SJCRH30 (cell line): ENCODE measurements around the gene MTMR4. TPM values are rescaled to one million over a fixed set of nuclear protein-coding genes. Genes with fewer than 3 reads are reported as not detected.
A peak's percentile ranks its signal among the peaks of the same experiment; 100 is the strongest.
"Not testable (repeated sequence)": the region's sequence is repeated elsewhere in the genome, so short reads cannot be mapped to it uniquely, and the experiment has no call there.

ENCODE experiments used
- DNase-seq, 2 experiments: peaks; one replicate each; pipeline ENCODE4 v3.0.0-alpha.2; 2015 to 2020
- H3K27ac ChIP-seq: fragments of 250-450 bp; sonication (Bioruptor Pico); 2 replicates; pipeline ENCODE4 v1.5.1; 2020; ENCODE audit warnings: mild to moderate bottlenecking, moderate library complexity
- H3K27me3 ChIP-seq: fragments of 250-450 bp; sonication (Bioruptor Pico); 2 replicates; pipeline ENCODE4 v1.5.1; 2020; ENCODE audit warnings: mild to moderate bottlenecking, moderate library complexity
- H3K36me3 ChIP-seq: fragments of 250-450 bp; sonication (Bioruptor Pico); 2 replicates; pipeline ENCODE4 v1.5.1; 2020; ENCODE audit warnings: mild to moderate bottlenecking, moderate library complexity
- H3K4me1 ChIP-seq: fragments of 250-450 bp; sonication (Bioruptor Pico); 2 replicates; pipeline ENCODE4 v1.5.1; 2020; ENCODE audit warnings: mild to moderate bottlenecking, moderate library complexity
- H3K4me3 ChIP-seq: fragments of 250-450 bp; sonication (Bioruptor Pico); 2 replicates; pipeline ENCODE4 v1.5.1; 2020; ENCODE audit warnings: mild to moderate bottlenecking, moderate library complexity
- H3K9me3 ChIP-seq: fragments of 250-450 bp; sonication (Bioruptor Pico); replicated peaks from 2 replicates; pipeline ENCODE4 v1.5.1; 2020; ENCODE audit warnings: mild to moderate bottlenecking, moderate library complexity
- total RNA-seq: library from RNA; depleted of rRNA; stranded (reverse); fragments of >200 nt; shearing (Covaris generic); gene quantifications from 2 replicates; pipeline ENCODE4 v1.2.3, GENCODE V29; 2014; rRNA removed

Gene MTMR4
- 37.3 and 42.2 TPM in 2 replicates for total RNA-seq

DNA sequence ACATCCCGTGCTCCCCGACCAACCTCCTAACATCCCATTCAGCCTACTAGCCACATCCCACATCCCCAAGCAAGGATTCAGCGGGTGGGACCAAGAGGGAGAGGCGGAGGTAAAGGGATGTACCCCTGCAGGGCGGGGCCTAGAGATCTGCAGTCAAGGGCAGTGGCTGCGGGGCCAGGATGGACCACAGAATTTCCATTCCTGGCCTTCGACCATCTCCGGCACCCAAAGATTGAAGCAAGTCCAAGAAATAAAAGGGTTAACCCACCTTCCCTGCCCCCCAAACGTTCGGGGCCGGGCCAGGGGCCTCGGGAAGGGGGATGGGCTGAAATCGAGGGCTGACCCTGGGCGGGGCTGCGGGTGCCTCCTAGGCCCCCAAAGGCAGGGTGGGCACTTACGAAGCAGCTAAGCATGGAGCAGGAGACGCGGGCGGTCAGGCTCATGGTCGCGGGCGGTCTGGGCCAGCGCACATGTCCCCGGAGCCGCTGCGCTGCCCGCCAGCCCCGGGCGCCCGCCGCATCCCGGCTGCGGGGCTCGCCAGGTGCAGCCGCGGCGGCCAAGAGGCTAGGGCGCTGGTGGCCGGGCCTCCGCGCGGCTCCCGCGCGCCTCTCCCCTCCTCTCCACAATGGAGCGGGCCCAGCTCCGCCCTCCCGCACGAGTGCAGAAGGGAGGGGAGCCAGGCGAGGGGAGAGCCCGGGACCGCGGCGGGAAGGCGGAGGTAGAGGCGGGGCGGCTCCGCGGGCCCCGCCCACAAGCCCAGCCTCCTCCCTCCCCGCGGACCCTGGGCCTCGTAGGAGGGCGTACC, at the start of gene MTMR4:
TSS of gene MTMR4 (minus strand) at position 674 of the 805 bp plus-strand sequence. CDS start at position 443, 231 bp downstream.
- H3K27me3 ChIP-seq, result no peaks in the 10 kb centered on the region
- DNase-seq, result peak; percentile 83 to 85
- peak within 1 kb of the TSS; percentile 59 for H3K27ac ChIP-seq
- peaks cover 9% of the 10 kb centered on the region; the same call in 1 of the 2 replicates for H3K4me1 ChIP-seq
- peaks cover 13% of the 10 kb centered on the region; the same call in 1 of the 2 replicates for H3K36me3 ChIP-seq
- peak within 1 kb of the TSS; percentile 84 for H3K4me3 ChIP-seq
- no peaks in the 10 kb centered on the region for H3K9me3 ChIP-seq

DNA sequence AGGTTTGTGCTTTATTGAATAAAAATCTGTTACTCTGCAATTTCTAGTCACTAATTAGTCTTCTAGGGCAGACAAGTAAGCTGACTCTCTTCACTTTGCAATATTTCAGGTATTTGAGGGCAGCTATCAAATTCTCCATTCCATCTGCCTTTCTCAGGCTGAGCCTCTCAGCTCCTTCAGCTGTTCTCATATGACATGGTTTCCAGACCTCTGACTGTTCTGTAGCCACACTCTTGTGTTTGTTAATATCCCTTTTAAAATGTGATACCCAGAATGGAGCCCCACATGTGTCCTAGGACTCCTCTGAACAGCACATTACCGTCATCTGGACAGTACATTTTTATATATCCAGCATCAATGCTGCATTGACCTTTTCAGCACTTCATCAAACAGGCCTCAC, 46.1 kb upstream of the MTMR4 start:
- no peak overlapping the region for H3K27ac ChIP-seq
- peak in 1 of 2 experiments; percentile 34 for DNase-seq

DNA sequence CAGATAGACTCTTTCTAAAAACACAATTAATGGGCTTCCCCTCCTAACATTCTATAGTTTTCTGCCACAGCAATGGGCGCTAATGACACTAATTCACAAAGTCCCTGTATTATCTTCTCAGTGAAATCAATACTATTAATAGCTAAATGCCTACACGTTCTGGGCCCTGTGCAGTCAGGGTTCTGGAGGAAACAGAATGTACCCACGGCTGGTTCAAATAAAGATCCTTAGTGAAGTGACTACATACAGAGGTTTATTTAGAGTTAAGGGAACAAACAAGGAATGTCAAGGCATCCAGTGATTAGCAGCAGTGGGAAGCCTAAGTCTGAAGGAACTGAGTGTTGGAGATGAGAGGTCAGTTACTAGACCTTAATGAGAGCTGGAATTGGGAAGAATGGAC, 43.5 kb upstream of the MTMR4 start:
- no peak for DNase-seq
- Histone ChIP-seq H3K36me3 (no peaks in the 10 kb centered on the region), H3K4me3 (no peak overlapping the region), H3K9me3 (no peaks in the 10 kb centered on the region), H3K4me1 (no peaks in the 10 kb centered on the region), H3K27me3 (no peaks in the 10 kb centered on the region), H3K27ac (no peak overlapping the region)

More for the DNA sequence above, 46.1 kb upstream of the MTMR4 start:
- Histone ChIP-seq H3K36me3 (no peaks in the 10 kb centered on the region), H3K4me1 (no peaks in the 10 kb centered on the region), H3K4me3 (no peak overlapping the region), H3K27me3 (no peaks in the 10 kb centered on the region), H3K9me3 (no peaks in the 10 kb centered on the region)

DNA sequence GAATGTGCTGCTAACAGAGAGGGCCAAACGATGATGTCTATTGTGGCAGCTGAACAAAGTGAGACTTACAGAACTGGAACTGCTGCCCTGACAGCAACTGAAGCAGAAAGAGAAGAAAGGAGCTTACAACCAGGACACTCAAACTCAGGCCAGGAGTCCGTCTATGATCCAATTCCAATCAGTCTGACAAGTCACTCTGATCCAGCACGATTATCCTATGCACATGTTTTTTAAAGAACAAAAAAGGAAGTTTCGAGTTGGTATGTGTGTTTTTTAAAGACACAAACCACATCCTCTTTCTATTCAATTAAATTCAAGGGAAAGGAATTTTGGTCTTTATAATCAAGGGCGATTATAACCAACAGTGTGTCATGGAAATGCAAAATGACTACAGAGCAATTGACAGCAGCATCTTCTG, 42.4 kb upstream of the MTMR4 start:
- no peaks in the 10 kb centered on the region for H3K36me3 ChIP-seq
- no peak for DNase-seq
- H3K9me3 ChIP-seq, result no peaks in the 10 kb centered on the region
- no peak overlapping the region for H3K27ac ChIP-seq
- H3K4me3 ChIP-seq, result no peak overlapping the region
- H3K27me3 ChIP-seq, result no peaks in the 10 kb centered on the region
- no peaks in the 10 kb centered on the region for H3K4me1 ChIP-seq

DNA sequence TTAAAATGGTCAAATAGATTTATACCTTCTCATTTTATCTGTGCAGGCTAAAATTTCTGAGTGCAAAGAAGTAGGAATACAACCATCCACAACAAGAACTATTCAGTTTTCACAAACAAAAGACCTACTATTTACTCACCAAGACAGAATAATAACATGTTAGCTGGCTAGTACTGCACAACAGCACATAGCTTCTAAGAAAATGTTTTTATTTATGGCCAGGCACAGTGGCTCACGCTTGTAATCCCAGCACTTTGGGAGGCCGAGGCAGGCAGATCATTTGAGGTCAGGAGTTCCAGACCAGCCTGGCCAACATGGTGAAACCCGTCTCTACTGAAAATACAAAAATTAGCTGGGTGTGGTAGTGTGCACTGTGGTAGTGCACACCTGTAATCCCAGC, 40.7 kb upstream of the MTMR4 start:
- H3K27ac ChIP-seq, H3K4me3 ChIP-seq, H3K9me3 ChIP-seq, H3K27me3 ChIP-seq, H3K4me1 ChIP-seq, DNase-seq, H3K36me3 ChIP-seq: not testable (repeated sequence)

DNA sequence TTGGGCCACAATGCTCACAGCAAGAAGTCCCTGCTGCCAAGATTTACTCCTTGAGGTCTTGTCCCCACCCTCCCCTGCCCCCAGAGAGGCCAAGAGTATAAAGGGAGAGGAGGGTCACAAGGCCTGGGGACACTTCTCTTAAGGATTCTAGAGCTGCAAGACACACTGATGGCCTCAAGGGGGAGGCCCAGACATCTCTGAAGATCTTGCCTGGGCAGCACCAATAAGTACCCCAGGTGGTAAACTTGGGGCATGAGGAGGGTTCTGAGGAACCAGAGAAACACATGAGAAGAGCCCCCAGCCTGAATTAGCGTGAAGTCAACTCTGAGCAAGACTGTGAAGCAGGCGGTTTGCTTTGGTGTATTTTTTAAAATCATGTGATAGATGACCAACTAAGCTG, 26.8 kb upstream of the MTMR4 start:
- no peak overlapping the region for H3K27ac ChIP-seq
- no peak for DNase-seq
- H3K4me1 ChIP-seq, result peaks cover 13% of the 10 kb centered on the region
- no peaks in the 10 kb centered on the region for H3K9me3 ChIP-seq
- no peaks in the 10 kb centered on the region for H3K36me3 ChIP-seq
- H3K27me3 ChIP-seq, result no peaks in the 10 kb centered on the region
- H3K4me3 ChIP-seq, result no peak overlapping the region

DNA sequence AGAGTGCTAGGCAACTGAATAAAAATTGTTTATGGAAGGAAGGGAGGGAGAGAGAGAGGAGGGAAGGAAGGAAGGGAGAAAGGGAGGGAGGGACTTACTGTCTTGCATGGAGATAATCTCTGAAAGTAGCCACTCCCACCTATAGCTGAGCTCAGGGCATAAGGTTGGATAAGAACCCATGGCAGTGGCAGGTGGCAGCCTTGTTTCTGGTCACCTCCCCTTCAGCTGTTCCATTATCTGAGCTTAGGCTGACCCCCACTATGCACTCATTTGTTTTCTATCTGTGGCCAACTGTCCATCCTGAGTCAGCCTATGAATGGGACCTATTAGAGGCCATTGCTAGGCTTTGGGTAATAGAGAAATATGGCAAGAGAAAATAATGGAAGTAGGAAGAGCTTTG, 25.3 kb upstream of the MTMR4 start:
- DNase-seq, result peak; percentile 38 to 60
- Histone ChIP-seq H3K27ac (no peak overlapping the region), H3K4me1 (peaks cover 29% of the 10 kb centered on the region), H3K27me3 (no peaks in the 10 kb centered on the region), H3K9me3 (no peaks in the 10 kb centered on the region), H3K36me3 (no peaks in the 10 kb centered on the region), H3K4me3 (no peak overlapping the region)

DNA sequence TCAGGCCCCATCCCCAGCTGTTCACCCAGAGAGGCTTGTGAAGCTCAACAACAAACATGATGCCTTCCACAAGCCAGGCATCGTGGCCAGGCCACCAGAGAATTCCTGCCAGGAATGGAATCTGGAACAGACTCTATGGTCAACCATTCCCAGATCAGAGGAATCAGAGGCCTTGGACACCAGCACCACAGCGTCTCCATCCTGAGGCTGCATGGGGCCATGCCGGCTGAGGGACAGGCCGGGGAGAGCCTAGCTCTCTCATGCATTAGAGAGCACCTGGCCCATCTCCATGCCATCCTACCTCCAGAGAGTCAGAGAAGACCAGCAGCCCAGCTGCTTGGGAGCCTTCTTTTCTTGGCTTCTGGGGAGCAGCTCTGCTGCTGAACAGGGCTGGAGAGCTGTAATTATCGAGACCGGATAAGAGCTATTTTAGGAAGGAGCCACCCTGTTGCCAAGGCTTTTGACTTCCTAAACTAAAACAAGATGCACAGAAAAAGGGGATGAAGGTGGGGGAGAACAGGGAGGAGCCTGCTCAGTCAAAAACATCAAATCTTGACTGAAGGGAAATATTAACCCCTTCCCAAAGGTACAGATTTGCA, 24.5 kb upstream of the MTMR4 start:
- Histone ChIP-seq H3K27ac (no peak overlapping the region), H3K36me3 (no peaks in the 10 kb centered on the region), H3K4me1 (peaks cover 35% of the 10 kb centered on the region), H3K9me3 (no peaks in the 10 kb centered on the region), H3K27me3 (no peaks in the 10 kb centered on the region), H3K4me3 (no peak overlapping the region)
- no peak for DNase-seq

DNA sequence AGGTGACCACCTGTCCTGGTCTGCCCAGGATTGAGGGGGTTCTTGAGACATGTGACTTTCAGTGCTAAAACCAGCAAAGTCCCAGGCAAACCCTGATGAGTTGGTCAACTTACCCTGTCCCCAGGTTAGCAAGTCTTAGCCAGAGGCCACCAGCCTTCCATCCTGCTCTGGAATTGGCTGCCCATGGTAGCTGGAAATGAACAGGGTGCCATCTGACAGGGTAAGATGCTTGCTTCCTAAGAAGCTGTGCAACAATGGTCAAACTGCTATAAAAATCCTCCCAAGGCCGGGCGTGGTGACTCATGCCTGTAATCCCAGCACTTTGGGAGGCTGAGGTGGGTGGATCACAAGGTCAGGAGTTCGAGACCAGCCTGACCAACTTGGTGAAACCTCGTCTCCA, 22.8 kb upstream of the MTMR4 start:
- peak overlapping the region; percentile 41 for H3K27ac ChIP-seq

DNA sequence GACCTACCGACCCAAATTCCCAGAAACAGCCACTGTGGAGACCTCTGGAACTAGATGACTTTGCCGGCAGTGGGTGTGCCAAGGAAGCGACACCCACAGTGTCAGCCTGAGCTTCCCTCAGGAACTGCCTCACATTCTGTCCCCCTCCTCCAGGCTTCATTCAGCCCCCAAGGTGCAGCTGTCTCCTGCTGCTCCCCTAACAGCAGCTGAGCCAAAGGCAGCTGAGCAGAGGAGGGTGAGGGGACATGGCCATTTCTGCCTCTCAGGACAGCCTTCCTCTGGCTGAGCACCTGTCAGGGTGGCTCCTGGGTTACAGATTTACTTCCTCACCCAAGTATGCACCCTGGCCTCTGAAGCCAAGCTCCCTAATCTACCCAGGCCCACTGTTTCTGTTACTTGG, 22.1 kb upstream of the MTMR4 start:
- H3K27ac ChIP-seq, result peak overlapping the region; percentile 41
- H3K4me3 ChIP-seq, result no peak overlapping the region

More for the DNA sequence above, 22.8 kb upstream of the MTMR4 start:
- H3K4me3 ChIP-seq, result no peak overlapping the region
- H3K9me3 ChIP-seq, result no peaks in the 10 kb centered on the region
- DNase-seq, result no peak
- H3K4me1 ChIP-seq, result peaks cover 51% of the 10 kb centered on the region
- H3K36me3 ChIP-seq, result no peaks in the 10 kb centered on the region
- no peaks in the 10 kb centered on the region for H3K27me3 ChIP-seq

DNA sequence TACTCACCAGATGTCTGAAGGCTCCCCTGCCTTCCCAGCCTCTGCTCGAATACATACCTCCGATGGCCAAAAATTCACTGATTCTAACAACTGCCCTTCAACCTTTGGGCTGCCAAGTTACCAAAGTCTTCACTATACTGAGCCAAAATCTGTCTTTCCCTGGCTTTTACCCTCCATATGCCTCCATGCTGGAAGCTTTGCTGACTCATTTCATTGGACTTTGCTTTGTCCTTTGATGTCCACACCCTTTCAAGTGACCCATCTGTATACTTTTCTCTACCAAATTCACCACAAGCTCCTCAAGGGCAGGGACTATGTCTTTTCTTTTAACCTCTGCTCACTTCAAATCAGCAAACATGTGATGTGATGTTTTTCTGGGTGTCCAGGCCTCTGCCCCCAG, 21.0 kb upstream of the MTMR4 start:
- H3K27me3 ChIP-seq, result no peaks in the 10 kb centered on the region; the same call in 1 of the 2 replicates
- no peak overlapping the region for H3K4me3 ChIP-seq
- H3K9me3 ChIP-seq, result no peaks in the 10 kb centered on the region
- H3K27ac ChIP-seq, result no peak overlapping the region
- peaks cover 51% of the 10 kb centered on the region for H3K4me1 ChIP-seq
- H3K36me3 ChIP-seq, result no peaks in the 10 kb centered on the region
- DNase-seq, result no peak

More for the DNA sequence above, 22.1 kb upstream of the MTMR4 start:
- Histone ChIP-seq H3K36me3 (no peaks in the 10 kb centered on the region), H3K4me1 (peaks cover 51% of the 10 kb centered on the region), H3K27me3 (no peaks in the 10 kb centered on the region), H3K9me3 (no peaks in the 10 kb centered on the region)
- DNase-seq, result peak; percentile 70 to 82

DNA sequence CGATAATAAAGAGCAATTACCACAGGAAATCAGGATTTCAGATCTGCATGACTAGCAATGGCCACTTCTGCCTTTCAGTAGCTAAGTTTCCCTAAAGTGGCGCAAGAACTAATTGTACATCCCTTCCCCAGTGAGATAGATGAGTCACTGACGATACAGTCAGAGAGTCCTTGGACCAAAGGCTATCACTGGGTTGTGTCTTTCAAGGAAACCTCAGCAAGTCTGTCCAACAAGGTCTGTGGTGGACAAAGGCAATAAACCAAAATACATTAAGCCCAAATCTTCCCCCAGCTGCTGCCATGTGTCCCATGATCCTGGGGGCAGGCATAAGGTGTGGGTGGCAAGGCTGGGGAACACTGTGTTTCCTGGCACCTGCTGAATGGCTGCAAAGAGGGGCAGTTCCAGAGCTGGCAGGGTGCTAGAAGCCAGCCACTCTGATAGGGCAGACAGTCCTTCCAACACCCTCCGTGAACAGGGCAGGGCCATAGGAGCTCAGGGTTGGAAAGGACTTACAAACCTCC, 20.5 kb upstream of the MTMR4 start:
- Histone ChIP-seq H3K27me3 (no peaks in the 10 kb centered on the region; the same call in 1 of the 2 replicates), H3K4me1 (peaks cover 51% of the 10 kb centered on the region), H3K36me3 (no peaks in the 10 kb centered on the region), H3K27ac (no peak overlapping the region), H3K4me3 (no peak overlapping the region), H3K9me3 (no peaks in the 10 kb centered on the region)
- no peak for DNase-seq

DNA sequence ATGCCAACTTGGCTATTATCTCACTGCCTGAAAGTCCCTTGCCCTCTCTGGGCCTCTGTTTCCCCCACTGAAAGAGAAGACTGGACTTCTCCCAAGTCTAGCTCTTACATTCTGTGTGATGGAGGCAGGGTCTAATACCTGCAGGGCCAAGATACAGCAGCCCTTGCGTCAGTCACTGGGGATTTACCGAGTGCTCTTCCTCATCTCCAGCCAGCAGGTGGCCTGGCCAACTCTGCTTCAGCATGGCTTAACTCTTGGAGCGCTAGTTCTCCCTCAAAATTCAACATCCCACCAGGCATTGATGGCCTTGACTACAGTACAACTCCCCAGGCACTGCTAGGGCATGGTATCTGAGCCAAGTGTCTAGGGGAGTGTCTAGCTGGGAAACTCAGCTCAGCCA, 19.9 kb upstream of the MTMR4 start:
- no peaks in the 10 kb centered on the region for H3K36me3 ChIP-seq
- H3K4me1 ChIP-seq, result peaks cover 51% of the 10 kb centered on the region
- H3K27ac ChIP-seq, result no peak overlapping the region; the same call in 1 of the 2 replicates
- no peaks in the 10 kb centered on the region; the same call in 1 of the 2 replicates for H3K27me3 ChIP-seq
- no peaks in the 10 kb centered on the region for H3K9me3 ChIP-seq
- DNase-seq, result no peak
- no peak overlapping the region for H3K4me3 ChIP-seq

DNA sequence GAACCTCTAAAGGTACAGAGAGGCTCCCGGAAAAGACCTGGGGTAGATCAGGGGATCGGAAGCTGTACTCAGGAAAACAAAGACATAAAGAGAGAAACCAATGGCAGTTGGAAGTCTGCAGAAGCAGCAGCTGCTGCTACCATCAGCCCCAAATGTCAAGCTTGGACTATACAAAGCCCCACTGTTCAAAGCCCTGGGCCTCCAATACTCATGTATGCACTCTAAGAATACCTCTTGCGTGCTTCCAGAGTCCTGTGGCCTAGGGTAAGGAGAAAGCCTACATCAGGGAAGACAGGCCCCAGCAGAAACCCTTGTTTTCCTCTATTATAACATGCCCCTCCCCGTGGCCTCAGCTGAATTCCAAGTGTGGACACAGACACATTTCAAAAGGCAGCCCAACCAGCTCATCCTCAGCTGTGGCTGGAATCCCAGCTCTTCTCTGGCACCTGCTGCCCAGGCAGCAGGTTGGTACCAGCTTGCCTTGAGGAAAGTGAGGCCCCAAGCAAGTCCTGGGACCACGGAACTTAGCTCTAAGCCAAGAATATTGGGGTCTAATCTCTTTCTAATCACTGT, 19.3 kb upstream of the MTMR4 start:
- no peaks in the 10 kb centered on the region; the same call in 1 of the 2 replicates for H3K27me3 ChIP-seq
- DNase-seq, result peak; percentile 64 to 86
- no peak overlapping the region for H3K4me3 ChIP-seq
- H3K4me1 ChIP-seq, result peaks cover 51% of the 10 kb centered on the region
- H3K27ac ChIP-seq, result peak overlapping the region; percentile 78
- H3K9me3 ChIP-seq, result no peaks in the 10 kb centered on the region
- H3K36me3 ChIP-seq, result no peaks in the 10 kb centered on the region

DNA sequence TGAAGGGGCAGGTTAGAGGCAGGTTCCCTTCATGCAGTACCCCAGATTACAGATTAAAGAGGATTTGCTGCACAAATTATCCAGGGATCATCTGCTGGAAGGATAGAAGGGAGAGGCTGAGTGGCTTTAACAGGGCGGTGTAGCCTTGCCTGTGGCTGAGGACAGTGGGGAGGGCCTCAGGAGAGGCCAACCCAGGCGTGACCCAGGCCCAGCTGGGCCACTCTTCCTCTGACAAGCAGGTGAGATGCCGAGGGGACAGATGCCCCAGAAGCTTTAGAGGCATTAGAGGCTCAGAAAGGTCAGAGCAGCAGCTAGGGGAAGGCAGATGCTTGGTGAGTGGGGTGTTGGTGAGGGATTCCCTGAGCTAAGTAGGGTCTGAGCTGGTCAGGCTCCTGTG, 18.1 kb upstream of the MTMR4 start:
- DNase-seq, result no peak
- Histone ChIP-seq H3K27ac (no peak overlapping the region), H3K4me3 (peak overlapping the region; percentile 59), H3K27me3 (no peaks in the 10 kb centered on the region; the same call in 1 of the 2 replicates), H3K36me3 (no peaks in the 10 kb centered on the region), H3K9me3 (no peaks in the 10 kb centered on the region), H3K4me1 (peaks cover 51% of the 10 kb centered on the region)
